ENCODE measurements around the gene DAPK3. TPM values are rescaled to one million over a fixed set of nuclear protein-coding genes. Genes with fewer than 3 reads are reported as not detected.
A peak's percentile ranks its signal among the peaks of the same experiment; 100 is the strongest.

Gene DAPK3
- total RNA-seq, 2 experiments from 2014 or later = 35.5 to 41.8 TPM

DNA sequence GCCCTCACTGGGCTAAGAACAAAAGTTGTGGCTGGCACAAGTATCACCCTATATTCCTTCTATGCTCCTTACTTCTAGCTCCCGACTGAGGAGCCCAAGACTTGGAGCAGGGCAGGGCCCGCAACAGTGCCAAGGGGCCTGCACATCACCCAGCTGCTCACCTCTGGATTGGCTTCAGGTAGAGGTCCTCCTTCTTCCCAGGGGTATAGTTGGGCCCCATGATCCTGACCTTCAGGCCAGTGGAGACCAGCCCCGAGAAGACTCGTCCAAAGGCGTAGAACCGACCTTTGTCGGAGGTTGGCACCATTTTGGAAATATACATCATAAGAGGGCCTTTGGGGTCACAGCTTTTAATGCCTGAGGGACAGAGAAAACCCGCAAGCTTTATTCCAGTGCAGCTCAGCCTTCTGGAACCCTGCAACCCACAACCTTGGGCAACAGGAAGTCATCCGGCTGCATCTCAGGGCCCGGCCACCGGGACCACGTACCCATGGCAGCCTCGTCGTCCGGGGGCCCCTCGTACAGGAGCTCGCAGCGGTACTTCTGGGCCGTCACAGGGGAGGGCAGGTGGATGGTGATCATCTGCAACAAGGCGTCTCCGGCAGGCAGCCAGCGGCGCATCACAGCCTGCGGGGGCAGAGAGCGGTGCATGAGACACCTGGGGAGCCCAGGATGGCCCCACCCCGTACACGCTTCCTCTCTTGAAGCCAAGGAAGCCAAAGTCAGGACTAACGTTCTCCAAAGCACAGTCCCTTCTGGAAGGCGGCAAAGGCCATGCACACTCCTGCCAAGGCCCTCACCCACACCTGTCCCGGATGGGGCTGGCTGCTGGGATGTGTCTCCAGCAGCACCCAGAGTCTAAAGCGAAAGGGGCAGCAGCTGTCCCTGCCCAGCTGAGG is 9.7 kb upstream of the DAPK3 start:
- Mint-ChIP-seq H3K27me3 (no peaks in the 10 kb centered on the region), H3K4me1 (peaks cover 38% of the 10 kb centered on the region), H3K9me3 (no peaks in the 10 kb centered on the region), H3K36me3 (ENCODE audit: low read depth) (peaks cover 71% of the 10 kb centered on the region), H3K4me3 (no peak overlapping the region), H3K27ac (peak overlapping the region; percentile 25)
- no peak for DNase-seq
- CTCF ChIA-PET = no interaction called here
- POLR2A ChIA-PET = no interaction called here

GRCh38 chr19:3979674-3980352 is 8.9 kb upstream of the DAPK3 start:
- no peaks in the 10 kb centered on the region for H3K9me3 Mint-ChIP-seq
- peaks cover 69% of the 10 kb centered on the region for H3K36me3 Mint-ChIP-seq (ENCODE audit: low read depth)
- no peak overlapping the region for H3K4me3 Mint-ChIP-seq
- peaks cover 37% of the 10 kb centered on the region for H3K4me1 Mint-ChIP-seq
- ChIA-PET POLR2A (no interaction called here), CTCF (no interaction called here)
- no peak overlapping the region for H3K27ac Mint-ChIP-seq
- H3K27me3 Mint-ChIP-seq = no peaks in the 10 kb centered on the region
- DNase-seq = no peak

GRCh38 chr19:3979289-3979673 is 8.4 kb upstream of the DAPK3 start:
- peaks cover 64% of the 10 kb centered on the region for H3K36me3 Mint-ChIP-seq (ENCODE audit: low read depth)
- H3K27ac Mint-ChIP-seq = no peak overlapping the region
- ChIA-PET CTCF (no interaction called here), POLR2A (no interaction called here)
- H3K4me3 Mint-ChIP-seq = no peak overlapping the region
- DNase-seq = no peak
- H3K27me3 Mint-ChIP-seq = no peaks in the 10 kb centered on the region
- no peaks in the 10 kb centered on the region for H3K9me3 Mint-ChIP-seq
- peaks cover 36% of the 10 kb centered on the region for H3K4me1 Mint-ChIP-seq

DNA sequence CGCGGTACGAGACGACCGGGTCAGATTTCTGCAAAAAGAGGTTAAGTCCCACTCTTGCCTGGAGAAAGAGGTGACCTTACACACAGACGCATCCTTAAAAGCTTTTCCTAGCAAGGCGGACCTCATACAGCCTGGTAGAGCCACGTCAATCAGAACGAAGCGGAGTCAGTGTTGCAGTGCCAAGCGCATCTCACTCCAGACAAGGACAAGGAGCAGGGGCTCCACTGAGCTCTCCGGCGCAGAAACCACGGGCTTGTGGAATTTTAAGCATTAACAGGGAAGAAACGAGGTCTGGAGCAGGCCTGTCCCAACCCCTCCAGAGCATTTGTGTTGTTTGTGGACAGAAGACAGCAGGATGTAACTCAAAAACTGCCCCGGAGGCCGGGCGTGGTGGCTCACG is 7.2 kb upstream of the DAPK3 start:
- DNase-seq = no peak
- peaks cover 25% of the 10 kb centered on the region for H3K4me1 Mint-ChIP-seq
- peaks cover 52% of the 10 kb centered on the region for H3K36me3 Mint-ChIP-seq (ENCODE audit: low read depth)
- H3K4me3 Mint-ChIP-seq = no peak overlapping the region
- no peaks in the 10 kb centered on the region for H3K9me3 Mint-ChIP-seq
- ChIA-PET CTCF (no interaction called here), POLR2A (interaction anchor here (0.6 kb wide), 1 partner anchor 101 kb away, joined by 3 read pairs; no protein-coding TSS in a partner anchor)
- no peak overlapping the region for H3K27ac Mint-ChIP-seq
- no peaks in the 10 kb centered on the region for H3K27me3 Mint-ChIP-seq

DNA sequence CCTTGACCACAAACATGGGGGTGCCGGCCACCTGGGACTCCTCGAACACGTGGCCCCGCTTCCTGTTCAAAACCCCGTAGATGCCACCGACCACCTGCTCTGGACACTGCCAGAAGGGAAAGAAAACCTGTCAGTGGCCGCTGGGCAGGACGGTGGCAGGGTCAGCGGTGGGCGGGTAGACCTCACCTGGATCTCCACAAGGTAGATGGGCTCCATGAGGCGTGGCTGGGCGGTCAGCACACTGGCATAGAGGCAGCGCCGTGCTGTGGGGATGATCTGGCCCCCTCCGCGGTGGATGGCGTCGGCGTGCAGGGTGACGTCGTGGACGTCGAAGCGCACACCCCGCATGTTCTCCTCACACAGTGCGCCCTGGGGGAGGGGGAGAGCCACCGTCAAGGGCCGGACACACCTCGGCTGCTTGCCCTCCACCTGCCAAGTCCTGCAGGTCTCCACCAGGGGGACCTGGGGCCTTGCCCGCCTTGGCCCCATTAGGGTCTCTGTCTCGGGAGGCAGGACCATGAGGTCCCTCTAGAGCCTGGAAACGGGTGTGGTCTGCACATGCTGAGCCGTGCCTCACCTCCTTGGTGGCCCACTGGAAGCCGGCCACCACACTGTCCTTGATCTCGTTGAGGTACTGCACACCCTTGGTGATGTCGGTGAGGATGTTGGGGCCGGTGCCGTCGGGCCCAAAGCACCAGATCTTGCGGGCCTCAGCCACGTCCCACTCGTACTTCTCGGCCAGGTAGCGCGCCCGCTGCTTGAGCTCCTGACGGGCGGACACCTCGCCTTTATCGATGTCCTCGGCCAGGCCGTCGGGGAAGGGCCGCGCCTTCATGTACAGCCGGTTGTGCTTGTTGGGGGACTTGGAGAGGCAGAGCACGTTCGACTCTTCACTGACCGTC is 6.6 kb upstream of the DAPK3 start:
- no peaks in the 10 kb centered on the region for H3K9me3 Mint-ChIP-seq
- no peak overlapping the region for H3K27ac Mint-ChIP-seq
- no peaks in the 10 kb centered on the region for H3K27me3 Mint-ChIP-seq
- peaks cover 46% of the 10 kb centered on the region for H3K36me3 Mint-ChIP-seq (ENCODE audit: low read depth)
- CTCF ChIA-PET = interaction anchor here (0.9 kb wide), 1 partner anchor 10 kb away, joined by 8 read pairs; no protein-coding TSS in a partner anchor
- H3K4me1 Mint-ChIP-seq = peaks cover 19% of the 10 kb centered on the region
- no peak overlapping the region for H3K4me3 Mint-ChIP-seq
- POLR2A ChIA-PET = no interaction called here
- DNase-seq = no peak

DNA sequence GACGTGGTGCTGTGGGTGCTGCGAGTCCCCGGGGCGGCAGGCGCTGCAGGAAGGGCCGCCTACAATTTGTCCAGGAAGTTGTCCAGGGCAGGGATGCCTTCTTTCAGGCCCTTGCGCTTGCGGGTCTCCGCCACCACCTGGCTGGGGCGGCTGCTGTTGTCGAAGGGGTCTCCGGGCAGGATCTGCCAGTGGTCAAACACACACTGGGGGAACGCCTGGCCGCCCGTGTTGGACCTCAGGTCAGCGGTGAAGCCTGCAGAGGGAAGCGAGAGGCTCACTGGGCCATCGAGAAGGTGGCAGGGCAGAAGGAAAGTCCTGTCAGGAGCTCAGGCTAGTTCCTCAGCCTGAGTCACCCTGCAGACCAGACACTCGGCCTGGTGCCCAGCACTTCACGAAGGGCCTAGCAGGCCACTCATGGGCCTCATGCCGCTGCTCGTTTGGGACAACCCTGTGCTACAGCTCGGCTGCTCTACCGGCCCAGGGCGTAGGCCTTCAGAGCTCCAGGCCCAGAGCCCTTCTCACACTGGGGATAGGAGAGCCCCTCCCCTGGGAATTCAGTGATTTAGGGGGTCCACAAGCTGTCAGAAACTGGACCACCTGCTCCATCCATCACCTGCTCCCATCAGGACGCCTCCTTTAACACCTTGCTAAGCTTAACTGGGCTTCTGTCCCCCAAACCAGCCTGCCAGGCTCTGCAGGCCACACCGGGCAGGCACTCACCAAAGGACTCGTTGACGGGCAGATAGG is 5.8 kb upstream of the DAPK3 start:
- H3K9me3 Mint-ChIP-seq = no peaks in the 10 kb centered on the region
- H3K4me3 Mint-ChIP-seq = no peak overlapping the region
- peaks cover 15% of the 10 kb centered on the region for H3K4me1 Mint-ChIP-seq
- H3K27me3 Mint-ChIP-seq = no peaks in the 10 kb centered on the region
- ChIA-PET POLR2A (no interaction called here), CTCF (interaction anchor here (0.9 kb wide), 1 partner anchor 11 kb away, joined by 8 read pairs; no protein-coding TSS in a partner anchor)
- no peak overlapping the region for H3K27ac Mint-ChIP-seq
- peaks cover 40% of the 10 kb centered on the region for H3K36me3 Mint-ChIP-seq (ENCODE audit: low read depth)
- no peak for DNase-seq

- H3K27me3 Mint-ChIP-seq = no peaks in the 10 kb centered on the region
- CTCF ChIA-PET = interaction anchor here (0.7 to 1.1 kb wide), 2 partner anchors 12 to 165 kb away, joined by 4 read pairs; no protein-coding TSS in a partner anchor
- no peak overlapping the region for H3K27ac Mint-ChIP-seq
- H3K4me3 Mint-ChIP-seq = no peak overlapping the region
- POLR2A ChIA-PET = interaction anchor here (1.2 kb wide), 1 partner anchor 10 kb away, joined by 3 read pairs; no protein-coding TSS in a partner anchor
- peaks cover 34% of the 10 kb centered on the region for H3K36me3 Mint-ChIP-seq (ENCODE audit: low read depth)
- DNase-seq = no peak
- H3K4me1 Mint-ChIP-seq = peaks cover 16% of the 10 kb centered on the region
- no peaks in the 10 kb centered on the region for H3K9me3 Mint-ChIP-seq
Measured at GRCh38 chr19:3975637-3976087, 4.8 kb upstream of the DAPK3 start.

DNA sequence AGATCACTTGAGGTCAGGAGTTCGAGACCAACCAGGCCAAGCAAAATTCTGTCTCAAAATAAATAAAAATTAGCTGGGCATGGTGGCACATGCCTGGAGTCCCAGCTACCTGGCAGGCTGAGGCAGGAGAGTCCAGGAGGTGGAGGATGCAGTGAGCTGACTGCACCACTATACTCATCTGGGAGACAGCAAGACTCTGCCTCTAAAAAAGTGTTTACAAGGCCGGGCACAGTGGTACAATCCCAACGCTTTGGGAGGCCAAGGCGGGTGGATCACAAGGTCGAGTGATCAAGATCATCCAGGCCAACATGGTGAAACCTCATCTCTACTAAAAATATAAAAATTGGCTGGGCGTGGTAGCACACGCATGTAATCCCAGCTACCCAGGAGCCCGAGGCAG is 4.2 kb upstream of the DAPK3 start:
- ChIA-PET CTCF (interaction anchor here (0.7 to 1.1 kb wide), 2 partner anchors 12 to 165 kb away, joined by 4 read pairs; no protein-coding TSS in a partner anchor), POLR2A (interaction anchor here (1.2 kb wide), 1 partner anchor 10 kb away, joined by 3 read pairs; no protein-coding TSS in a partner anchor)
- H3K4me3 Mint-ChIP-seq = no peak overlapping the region
- peaks cover 20% of the 10 kb centered on the region for H3K4me1 Mint-ChIP-seq
- no peaks in the 10 kb centered on the region for H3K27me3 Mint-ChIP-seq
- H3K9me3 Mint-ChIP-seq = no peaks in the 10 kb centered on the region
- H3K27ac Mint-ChIP-seq = no peak overlapping the region
- H3K36me3 Mint-ChIP-seq (ENCODE audit: low read depth) = peaks cover 34% of the 10 kb centered on the region
- DNase-seq = no peak

- H3K4me1 Mint-ChIP-seq = peaks cover 23% of the 10 kb centered on the region
- CTCF ChIA-PET = interaction anchor here (1.0 to 1.6 kb wide), 2 partner anchors 8 to 17 kb away, joined by 6 to 11 read pairs; no protein-coding TSS in a partner anchor
- no peaks in the 10 kb centered on the region for H3K9me3 Mint-ChIP-seq
- POLR2A ChIA-PET = interaction anchor here (0.6 to 1.2 kb wide), 3 partner anchors 15 to 104 kb away, joined by 4 to 6 read pairs (median 5); partner anchors contain the start of gene EEF2
- DNase-seq = no peak
- peak overlapping the region; percentile 64 for H3K27ac Mint-ChIP-seq
- H3K36me3 Mint-ChIP-seq (ENCODE audit: low read depth) = peaks cover 14% of the 10 kb centered on the region
- H3K4me3 Mint-ChIP-seq = peak overlapping the region; percentile 91
- no peaks in the 10 kb centered on the region for H3K27me3 Mint-ChIP-seq
Measured at GRCh38 chr19:3970313-3970807, 539 bp downstream of the DAPK3 start.

DNA sequence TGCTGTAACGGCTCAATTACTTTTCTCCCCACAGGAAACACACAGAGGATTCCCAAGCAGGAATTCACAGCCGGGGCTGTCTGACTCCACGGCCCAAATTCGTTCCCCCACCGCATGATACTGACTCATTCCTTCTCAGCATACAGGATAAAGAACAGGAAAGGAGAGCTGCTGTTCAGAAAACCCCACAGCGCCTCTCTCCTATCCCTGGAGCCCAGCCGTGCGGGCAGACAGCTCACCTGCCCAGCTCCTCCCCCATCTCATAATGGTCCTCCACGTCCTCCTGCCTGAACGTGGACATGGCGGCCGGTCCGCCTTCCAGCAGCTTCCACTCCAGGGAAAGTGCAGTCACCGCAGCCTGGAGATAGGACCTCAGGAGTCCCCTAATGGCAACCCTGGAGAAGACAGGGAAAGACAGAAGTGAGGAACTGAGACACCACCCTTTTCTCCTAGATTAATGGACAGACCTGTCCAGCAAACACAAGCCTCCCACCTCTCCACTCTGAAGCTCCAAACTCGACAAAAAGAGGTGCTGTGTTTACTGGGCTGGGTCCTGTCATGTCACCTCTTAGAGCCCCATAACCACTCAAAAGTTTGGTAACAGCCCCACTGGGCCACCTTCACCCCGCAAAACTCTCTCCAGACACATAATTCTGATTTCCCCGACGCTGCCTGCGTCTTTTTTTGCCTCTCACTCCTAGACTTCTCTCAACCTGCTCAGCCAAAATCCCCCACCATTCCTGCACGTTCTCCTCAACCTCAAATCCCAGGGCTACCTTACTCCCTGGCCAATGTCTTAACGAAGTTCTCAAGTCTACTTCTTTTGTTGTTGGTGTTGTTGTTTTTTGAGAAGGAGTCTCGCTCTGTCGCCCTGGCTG is 1.2 kb downstream of the DAPK3 start:
- ChIA-PET CTCF (interaction anchor here (0.6 to 1.6 kb wide), 4 partner anchors 12 to 143 kb away, joined by 3 to 8 read pairs (median 4); no protein-coding TSS in a partner anchor), POLR2A (no interaction called here)
- H3K27ac Mint-ChIP-seq = peak overlapping the region; percentile 64
- no peaks in the 10 kb centered on the region for H3K27me3 Mint-ChIP-seq
- DNase-seq = no peak
- peaks cover 23% of the 10 kb centered on the region for H3K4me1 Mint-ChIP-seq
- H3K4me3 Mint-ChIP-seq = peak overlapping the region; percentile 91
- no peaks in the 10 kb centered on the region for H3K9me3 Mint-ChIP-seq
- H3K36me3 Mint-ChIP-seq (ENCODE audit: low read depth) = peaks cover 14% of the 10 kb centered on the region
